A549 (cell line): ENCODE data around the gene ARID3A. TPM values are rescaled to one million over a fixed set of nuclear protein-coding genes. Genes with fewer than 3 reads are reported as not detected.

Experiments
- ATAC-seq, 2 experiments: fragments of 200-7000 bp in 1 of 2; fragments of >200 bp in 1 of 2; cut with Nextera tagmentation in 1 of 2; cut with Tn5 transposase in 1 of 2; 3 replicates each; pipeline versions ENCODE4 v1.8.0 to v1.9.1; 2018 to 2020; ENCODE audit warnings: mild to moderate bottlenecking in 1 of 2, moderate library complexity in 1 of 2
- CTCF ChIA-PET: fragments of 300-600 bp; sonication (Branson Sonifier 250); formaldehyde crosslinking; extraction: SDS; loops from one replicate; lab custom pipeline; 2021; ENCODE audit warnings: antibody characterized with exemption, inconsistent platforms; lab: Yijun Ruan, JAX
- POLR2A ChIA-PET: fragments of 350-600 bp; formaldehyde crosslinking; extraction: SDS; loops from one replicate; lab custom pipeline; 2021; ENCODE audit warnings: antibody characterized with exemption, inconsistent platforms; lab: Yijun Ruan, JAX
- DNase-seq, 2 experiments: peaks; one replicate each; pipeline versions ENCODE4 v3.0.0 to v3.0.0-alpha.2; 2011 to 2016; ENCODE audit warnings: low read depth in 1 of 2, low spot score in 1 of 2
- FAIRE-seq: peaks from 2 replicates; lab custom pipeline; 2011; peaks lifted over from hg19 to GRCh38; lab: Jason Lieb, UNC
- H3K27ac ChIP-seq, 2 experiments: fragments of >200 bp; sonication (Bioruptor Twin); formaldehyde crosslinking; 3 replicates each; pipeline ENCODE4 v1.5.1; 2016 to 2017
- H3K4me1 ChIP-seq: fragments of >200 bp; sonication (Bioruptor Twin); formaldehyde crosslinking; 3 replicates; pipeline ENCODE4 v1.6.1; 2016
- H3K4me2 ChIP-seq: fragments of >200 bp; sonication (Bioruptor Twin); formaldehyde crosslinking; 3 replicates; pipeline ENCODE4 v1.6.1; 2016
- H3K4me3 ChIP-seq: fragments of >200 bp; sonication (Bioruptor Twin); formaldehyde crosslinking; 3 replicates; pipeline ENCODE4 v1.5.1; 2016
- H3K9me3 ChIP-seq: fragments of >200 bp; sonication (Bioruptor Twin); formaldehyde crosslinking; 3 replicates; pipeline ENCODE4 v1.6.1; 2016
- BHLHE40 ChIP-seq: IDR thresholded peaks from 2 replicates; pipeline ENCODE4 v1.6.1; 2012; ENCODE audit warnings: low read depth, low read length, inconsistent platforms
- CBX2 ChIP-seq: fragments of 200-600 bp; sonication (generic); IDR thresholded peaks from 2 replicates; pipeline ENCODE4 v1.6.1; 2016; ENCODE audit warnings: low read depth, mild to moderate bottlenecking, borderline replicate concordance
- CHD4 ChIP-seq: fragments of 200-600 bp; sonication (generic); IDR thresholded peaks from 2 replicates; pipeline ENCODE4 v1.6.1; 2016; ENCODE audit warnings: antibody characterized with exemption, mild to moderate bottlenecking, borderline replicate concordance
- EHF ChIP-seq: fragments of 250-450 bp; sonication (Bioruptor Pico); IDR thresholded peaks from 2 replicates; pipeline ENCODE4 v1.5.0; 2020; ENCODE audit warnings: mild to moderate bottlenecking
- EP300 ChIP-seq, 2 experiments: fragments of >200 bp; sonication (Bioruptor Twin); formaldehyde crosslinking; IDR thresholded peaks; 2 replicates in 1 of 2; 3 replicates in 1 of 2; pipeline ENCODE4 v1.6.1; 2016 to 2017
- FOXS1 ChIP-seq: fragments of 250-450 bp; sonication (Bioruptor Pico); IDR thresholded peaks from 2 replicates; pipeline ENCODE4 v1.5.0; 2020; ENCODE audit warnings: mild to moderate bottlenecking, moderate library complexity
- GATA3 ChIP-seq: IDR thresholded peaks from 2 replicates; pipeline ENCODE4 v1.6.1; 2012; ENCODE audit warnings: borderline replicate concordance
- KDM5A ChIP-seq: fragments of 200-600 bp; sonication (generic); IDR thresholded peaks from 2 replicates; pipeline ENCODE4 v1.6.1; 2016; ENCODE audit warnings: antibody characterized with exemption, mild to moderate bottlenecking
- MYC ChIP-seq: IDR thresholded peaks from 2 replicates; pipeline ENCODE4 v1.6.1; 2012; ENCODE audit warnings: mild to moderate bottlenecking, inconsistent platforms, low read length, improper control_type of control experiment, borderline replicate concordance
- POLR2AphosphoS2 ChIP-seq: conservative IDR thresholded peaks from 2 replicates; pipeline ENCODE4 v1.6.1; 2012; ENCODE audit warnings: low read length, improper control_type of control experiment, inconsistent platforms
- REST ChIP-seq: fragments of 200-600 bp; sonication (generic); IDR thresholded peaks from 2 replicates; pipeline ENCODE4 v1.6.1; 2016; ENCODE audit warnings: antibody characterized with exemption, mild to moderate bottlenecking, moderate library complexity
- TFCP2L1 ChIP-seq: fragments of 250-450 bp; sonication (Bioruptor Pico); IDR thresholded peaks from 2 replicates; pipeline ENCODE4 v1.5.0; 2021; ENCODE audit warnings: mild to moderate bottlenecking
- TP53 ChIP-seq: fragments of 250-450 bp; sonication (Bioruptor Pico); IDR thresholded peaks from 2 replicates; pipeline ENCODE4 v1.5.0; 2021; ENCODE audit warnings: mild to moderate bottlenecking, moderate library complexity
- USF2 ChIP-seq: fragments of 450-650 bp; IDR thresholded peaks from 2 replicates; pipeline ENCODE4 v1.6.1; 2014; ENCODE audit warnings: antibody characterized with exemption
- ZNF302 ChIP-seq: fragments of 250-450 bp; sonication (Bioruptor Pico); IDR thresholded peaks from 2 replicates; pipeline ENCODE4 v1.9.0; 2021; ENCODE audit warnings: inconsistent platforms, mild to moderate bottlenecking, moderate library complexity
- WGBS: methylation state at CpG from one replicate; pipeline ENCODE4 v1.1.6; 2017; ENCODE audit errors: missing lambda C conversion rate; 5-methylcytosine and 5-hydroxymethylcytosine counted together
- polyA plus RNA-seq, 4 experiments: library from polyadenylated mRNA; depleted of rRNA in 3 of 4; stranded (reverse); fragments of >200 nt; fragmentation: RNase III in 1 of 4; extraction: RNeasy Plus Mini Kit Qiagen cat#74134 plus additional on column Dnase treatment in 1 of 4; gene quantifications; 2 replicates in 3 of 4; 3 replicates in 1 of 4; pipeline ENCODE4 v1.2.3, GENCODE V29; 2011 to 2017
- TF ChIP-seq, protein P1 (sequence below): IDR thresholded peaks from 2 replicates; pipeline ENCODE4 v1.6.1; 2012; ENCODE audit warnings: low read depth, borderline replicate concordance
- TF ChIP-seq, protein P2 (sequence below): IDR thresholded peaks from 2 replicates; pipeline ENCODE4 v1.6.1; 2012

The ARID3A gene
- polyA plus RNA-seq, 2 of the 4 experiments (the other 2 are of a cell fraction) = 3.3 to 6.1 TPM

GRCh38 chr19:920051-920864 is 5.6 kb upstream of the ARID3A start:
- DNase-seq = no peak
- Histone ChIP-seq H3K9me3 (no peaks in the 10 kb centered on the region), H3K27ac (no peak overlapping the region), H3K4me2 (no peak overlapping the region), H3K4me1 (peaks cover 17% of the 10 kb centered on the region; the same call in 2 of the 3 replicates), H3K4me3 (no peak overlapping the region)
- no peak for ATAC-seq
- TF ChIP-seq CHD4 (no peak), EHF (CRISPR knock-in tag) (no peak), FOXS1 (CRISPR knock-in tag) (no peak), CBX2 (no peak), TP53 (CRISPR knock-in tag) (no peak), EP300 (IDR thresholded peaks at IDR 0.05) (no peak), BHLHE40 (no peak), TFCP2L1 (CRISPR knock-in tag) (no peak)
- no peak for FAIRE-seq
- ChIA-PET CTCF (interaction anchor here (0.8 to 5.5 kb wide), 7 partner anchors 17 to 150 kb away, joined by 3 to 93 read pairs (median 4); partner anchors contain the start of gene WDR18), POLR2A (no interaction called here)
- WGBS = 82% methylated on average over 31 of the region's 84 CpGs

- CTCF ChIA-PET = interaction anchor here (5.5 kb wide), 1 partner anchor 59 kb away, joined by 93 read pairs; the partner anchor contains the start of gene WDR18
- ATAC-seq = peak in 1 of 2 experiments; percentile 3; a peak in 3 of 6 replicates
- no peak for FAIRE-seq
Observed at GRCh38 chr19:924553-925086, 1.2 kb upstream of the ARID3A start.

GRCh38 chr19:925087-925525 is 729 bp upstream of the ARID3A start:
- TF ChIP-seq, protein P1, sequence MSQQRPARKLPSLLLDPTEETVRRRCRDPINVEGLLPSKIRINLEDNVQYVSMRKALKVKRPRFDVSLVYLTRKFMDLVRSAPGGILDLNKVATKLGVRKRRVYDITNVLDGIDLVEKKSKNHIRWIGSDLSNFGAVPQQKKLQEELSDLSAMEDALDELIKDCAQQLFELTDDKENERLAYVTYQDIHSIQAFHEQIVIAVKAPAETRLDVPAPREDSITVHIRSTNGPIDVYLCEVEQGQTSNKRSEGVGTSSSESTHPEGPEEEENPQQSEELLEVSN = peak; percentile 45; the same call in 1 of the 2 replicates
- TF ChIP-seq KDM5A (no peak), REST (peak; percentile 39; the same call in 1 of the 2 replicates), GATA3 (peak; percentile 12; the same call in 1 of the 2 replicates), ZNF302 (CRISPR knock-in tag) (no peak), USF2 (peak; percentile 42; the same call in 1 of the 2 replicates)
- TF ChIP-seq, protein P2, sequence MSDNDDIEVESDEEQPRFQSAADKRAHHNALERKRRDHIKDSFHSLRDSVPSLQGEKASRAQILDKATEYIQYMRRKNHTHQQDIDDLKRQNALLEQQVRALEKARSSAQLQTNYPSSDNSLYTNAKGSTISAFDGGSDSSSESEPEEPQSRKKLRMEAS = peak; percentile 92
- DNase-seq (peak; percentile 49 to 66), ATAC-seq (peak; percentile 69 to 76), FAIRE-seq (no peak)
- POLR2A ChIA-PET = no interaction called here
- peak overlapping the region; percentile 99 to 100 for H3K27ac ChIP-seq
- H3K9me3 ChIP-seq = no peaks in the 10 kb centered on the region
- CTCF ChIA-PET = interaction anchor here (5.5 kb wide), 1 partner anchor 59 kb away, joined by 93 read pairs; the partner anchor contains the start of gene WDR18
- peak overlapping the region; percentile 91 for H3K4me3 ChIP-seq
- 0% methylated on average over 2 of the region's 39 CpGs for WGBS
- peak overlapping the region; percentile 99 for H3K4me2 ChIP-seq
- peaks cover 21% of the 10 kb centered on the region; the same call in 2 of the 3 replicates for H3K4me1 ChIP-seq

More at GRCh38 chr19:924553-925086, 1.2 kb upstream of the ARID3A start:
- 0 out of 2 replicates have a peak, but pooled peaks have one; percentile 12 for TF ChIP-seq MYC
- TF ChIP-seq POLR2AphosphoS2 = no peak
- TF ChIP-seq, all 56 proteins: peak for 1
- H3K9me3 ChIP-seq = no peaks in the 10 kb centered on the region
- H3K4me3 ChIP-seq = peak overlapping the region; percentile 91
- POLR2A ChIA-PET = no interaction called here
- peak in 1 of 2 experiments; percentile 56 for DNase-seq
- peak overlapping the region; percentile 99 to 100 for H3K27ac ChIP-seq
- peaks cover 21% of the 10 kb centered on the region; the same call in 2 of the 3 replicates for H3K4me1 ChIP-seq
- peak overlapping the region; percentile 99 for H3K4me2 ChIP-seq
- WGBS = 9% methylated on average over 8 of the region's 31 CpGs
